Epithelial cell of esophagus (primary cell): Measurements from ENCODE around the gene CEP162.

Experiments used
- DNase-seq: peaks from one replicate; pipeline ENCODE4 v3.0.0; 2010; ENCODE audit warnings: low read depth
- H3K4me3 ChIP-seq: 2 replicates; pipeline ENCODE4 v1.5.1; 2011; ENCODE audit warnings: mild to moderate bottlenecking, low read length, control low read depth
- CTCF ChIP-seq: IDR thresholded peaks from 2 replicates; pipeline ENCODE4 v1.5.1; 2011; ENCODE audit warnings: low read depth, mild to moderate bottlenecking, low read length, control low read depth, inconsistent platforms; ENCODE audit not compliant: insufficient read depth; ENCODE audit errors: missing control alignments

The CEP162 gene

GRCh38 chr6:84227434-84228197 is at the start of gene CEP162:
Gene CEP162 (minus strand): TSS chr6:84227643. CDS start chr6:84226393, 1,250 bp downstream.
- TF ChIP-seq CTCF, result peak; percentile 76
- H3K4me3 ChIP-seq, result peak within 1 kb of the TSS; percentile 95
- peak; percentile 87 for DNase-seq

- no peak for DNase-seq
- H3K4me3 ChIP-seq, result no peak overlapping the region
- no peak for TF ChIP-seq CTCF
Measured at GRCh38 chr6:84274856-84275255, 47.4 kb upstream of the CEP162 start.

- TF ChIP-seq CTCF, result no peak
- DNase-seq, result no peak
Measured at GRCh38 chr6:84273048-84273809, 45.8 kb upstream of the CEP162 start.

GRCh38 chr6:84272298-84272697 is 44.9 kb upstream of the CEP162 start:
- TF ChIP-seq CTCF, result no peak
- H3K4me3 ChIP-seq, result no peak overlapping the region
- DNase-seq, result no peak

More at GRCh38 chr6:84273048-84273809, 45.8 kb upstream of the CEP162 start:
- H3K4me3 ChIP-seq, result no peak overlapping the region

GRCh38 chr6:84271061-84271716 is 43.7 kb upstream of the CEP162 start:
- no peak for TF ChIP-seq CTCF
- H3K4me3 ChIP-seq, result no peak overlapping the region
- DNase-seq, result no peak

- DNase-seq, result no peak
- no peak for TF ChIP-seq CTCF
- H3K4me3 ChIP-seq, result no peak overlapping the region
Measured at GRCh38 chr6:84269947-84270733, 42.7 kb upstream of the CEP162 start.
